Measurements from ENCODE around the gene PLA2R1.

GRCh38 chr2:160006475-160006874 lies 55.9 kb downstream of the PLA2R1 start:
- TF ChIP-seq CTCF (IDR thresholded peaks at IDR 0.05 in 8 of 11, conservative IDR thresholded peaks at IDR 0.05 in 3 of 11) (no peak), POLR2A (IDR thresholded peaks at IDR 0.05) (no peak), POLR2AphosphoS5 (IDR thresholded peaks at IDR 0.05) (no peak)
